Activated CD4-positive, alpha-beta memory T cell treated with anti-CD3 and anti-CD28 coated beads for 36 hours (primary cell): ENCODE data around the gene CLMP. TPM values are rescaled to one million over a fixed set of nuclear protein-coding genes. Genes with fewer than 3 reads are reported as not detected.

Source experiments
- CTCF ChIA-PET: fragments of 350-600 bp; sonication (Branson Sonifier 250); formaldehyde crosslinking; loops from one replicate; lab custom pipeline; 2021; ENCODE audit warnings: antibody characterized with exemption, inconsistent platforms; lab: Charles Lee
- POLR2A ChIA-PET: fragments of 350-600 bp; sonication (Branson Sonifier 250); formaldehyde crosslinking; loops from one replicate; lab custom pipeline; 2021; ENCODE audit warnings: antibody characterized with exemption; lab: Charles Lee
- DNase-seq: peaks from one replicate; pipeline ENCODE4 v3.0.0-alpha.2; 2020
- H3K27ac Mint-ChIP-seq: one replicate; pipeline ENCODE4 v1.8.0; 2021; ENCODE audit warnings: mixed read lengths
- H3K27me3 Mint-ChIP-seq: one replicate; pipeline ENCODE4 v1.8.0; 2021; ENCODE audit warnings: mixed read lengths
- H3K36me3 Mint-ChIP-seq: one replicate; pipeline ENCODE4 v1.8.0; 2021; ENCODE audit warnings: mixed read lengths
- H3K4me1 Mint-ChIP-seq: one replicate; pipeline ENCODE4 v1.8.0; 2021; ENCODE audit warnings: low read depth, mixed read lengths
- H3K4me3 Mint-ChIP-seq: one replicate; pipeline ENCODE4 v1.8.0; 2021; ENCODE audit warnings: mild to moderate bottlenecking, mixed read lengths
- H3K9me3 Mint-ChIP-seq: one replicate; pipeline ENCODE4 v1.8.0; 2021; ENCODE audit warnings: mixed read lengths
- intact Hi-C: fragments of 100-400 bp; cut with micrococcal nuclease; formaldehyde crosslinking; loops from one replicate; pipeline ENCODE4 v1.15.1; 2023
- total RNA-seq, 2 experiments: library from RNA; stranded (reverse); gene quantifications; one replicate each; pipeline ENCODE4 v1.2.3, GENCODE V29; 2021

CLMP gene
- total RNA-seq, 2 experiments from 2014 or later = 0.31 to 0.44 TPM

GRCh38 chr11:123184531-123184930 is 10.5 kb downstream of the CLMP start:
- CTCF ChIA-PET = interaction anchor here (0.7 to 1.1 kb wide), 2 partner anchors 77 to 130 kb away, joined by 3 to 4 read pairs; no protein-coding TSS in a partner anchor
- no peak overlapping the region for H3K27ac Mint-ChIP-seq
- no peak for DNase-seq
- H3K36me3 Mint-ChIP-seq = no peaks in the 10 kb centered on the region
- no peaks in the 10 kb centered on the region for H3K9me3 Mint-ChIP-seq
- peaks cover 2% of the 10 kb centered on the region for H3K4me1 Mint-ChIP-seq
- H3K27me3 Mint-ChIP-seq = peaks cover 38% of the 10 kb centered on the region
- POLR2A ChIA-PET = interaction anchor here (0.6 kb wide), 1 partner anchor 113 kb away, joined by 4 read pairs; no protein-coding TSS in a partner anchor
- no peak overlapping the region for H3K4me3 Mint-ChIP-seq
- intact Hi-C loops = no loop called here

- Mint-ChIP-seq H3K36me3 (no peaks in the 10 kb centered on the region), H3K4me3 (no peak overlapping the region), H3K27ac (no peak overlapping the region), H3K9me3 (no peaks in the 10 kb centered on the region), H3K27me3 (peaks cover 35% of the 10 kb centered on the region), H3K4me1 (peaks cover 2% of the 10 kb centered on the region)
- intact Hi-C loops = no loop called here
- CTCF ChIA-PET = no interaction called here
- POLR2A ChIA-PET = no interaction called here
- peak; percentile 46 for DNase-seq
Measured at GRCh38 chr11:123183391-123184099, 11.5 kb downstream of the CLMP start.

- H3K27me3 Mint-ChIP-seq = peaks cover 20% of the 10 kb centered on the region
Measured at GRCh38 chr11:123181767-123182500, 13.1 kb downstream of the CLMP start.

GRCh38 chr11:123181075-123181474 is 14.0 kb downstream of the CLMP start:
- no peaks in the 10 kb centered on the region for H3K9me3 Mint-ChIP-seq
- H3K27me3 Mint-ChIP-seq = peaks cover 18% of the 10 kb centered on the region
- ChIA-PET POLR2A (no interaction called here), CTCF (interaction anchor here (3.2 kb wide), 1 partner anchor 66 kb away, joined by 9 read pairs; no protein-coding TSS in a partner anchor)
- H3K27ac Mint-ChIP-seq = no peak overlapping the region
- H3K4me3 Mint-ChIP-seq = no peak overlapping the region
- intact Hi-C loops = no loop called here
- no peaks in the 10 kb centered on the region for H3K36me3 Mint-ChIP-seq
- DNase-seq = no peak
- H3K4me1 Mint-ChIP-seq = no peaks in the 10 kb centered on the region

More at GRCh38 chr11:123181767-123182500, 13.1 kb downstream of the CLMP start:
- Mint-ChIP-seq H3K27ac (no peak overlapping the region), H3K9me3 (no peaks in the 10 kb centered on the region), H3K4me3 (no peak overlapping the region), H3K4me1 (no peaks in the 10 kb centered on the region), H3K36me3 (no peaks in the 10 kb centered on the region)
- ChIA-PET CTCF (interaction anchor here (3.2 kb wide), 1 partner anchor 65 kb away, joined by 9 read pairs; no protein-coding TSS in a partner anchor), POLR2A (interaction anchor here (0.8 kb wide), 1 partner anchor 9 kb away, joined by 3 read pairs; no protein-coding TSS in a partner anchor)
- intact Hi-C loops = no loop called here
- no peak for DNase-seq

GRCh38 chr11:123180574-123180973 is 14.5 kb downstream of the CLMP start:
- Mint-ChIP-seq H3K27me3 (peaks cover 15% of the 10 kb centered on the region), H3K4me1 (no peaks in the 10 kb centered on the region), H3K36me3 (no peaks in the 10 kb centered on the region), H3K4me3 (no peak overlapping the region), H3K9me3 (no peaks in the 10 kb centered on the region), H3K27ac (no peak overlapping the region)
- ChIA-PET POLR2A (no interaction called here), CTCF (interaction anchor here (0.6 to 3.2 kb wide), 2 partner anchors 67 to 1429 kb away, joined by 3 to 9 read pairs; no protein-coding TSS in a partner anchor)
- intact Hi-C loops = no loop called here
- DNase-seq = no peak

GRCh38 chr11:123180166-123180565 is 14.9 kb downstream of the CLMP start:
- H3K9me3 Mint-ChIP-seq = no peaks in the 10 kb centered on the region
- H3K4me1 Mint-ChIP-seq = no peaks in the 10 kb centered on the region
- peaks cover 14% of the 10 kb centered on the region for H3K27me3 Mint-ChIP-seq
- POLR2A ChIA-PET = no interaction called here
- H3K27ac Mint-ChIP-seq = no peak overlapping the region
- no peaks in the 10 kb centered on the region for H3K36me3 Mint-ChIP-seq
- no peak overlapping the region for H3K4me3 Mint-ChIP-seq
- CTCF ChIA-PET = interaction anchor here (0.6 to 3.2 kb wide), 3 partner anchors 55 to 1429 kb away, joined by 3 to 9 read pairs (median 3); no protein-coding TSS in a partner anchor
- intact Hi-C loops = no loop called here
- DNase-seq = no peak

- CTCF ChIA-PET = interaction anchor here (1.0 to 3.2 kb wide), 2 partner anchors 56 to 68 kb away, joined by 3 to 9 read pairs; no protein-coding TSS in a partner anchor
- Mint-ChIP-seq H3K4me3 (no peak overlapping the region), H3K27ac (no peak overlapping the region), H3K27me3 (peaks cover 8% of the 10 kb centered on the region), H3K9me3 (no peaks in the 10 kb centered on the region), H3K4me1 (no peaks in the 10 kb centered on the region), H3K36me3 (no peaks in the 10 kb centered on the region)
- DNase-seq = no peak
- POLR2A ChIA-PET = no interaction called here
- intact Hi-C loops = no loop called here
Measured at GRCh38 chr11:123179586-123179985, 15.5 kb downstream of the CLMP start.

GRCh38 chr11:123178186-123178585 is 16.9 kb downstream of the CLMP start:
- no peaks in the 10 kb centered on the region for H3K36me3 Mint-ChIP-seq
- H3K27me3 Mint-ChIP-seq = peaks cover 4% of the 10 kb centered on the region
- no peak overlapping the region for H3K4me3 Mint-ChIP-seq
- CTCF ChIA-PET = no interaction called here
- POLR2A ChIA-PET = no interaction called here
- intact Hi-C loops = no loop called here
- H3K27ac Mint-ChIP-seq = no peak overlapping the region
- no peaks in the 10 kb centered on the region for H3K4me1 Mint-ChIP-seq
- no peak for DNase-seq
- H3K9me3 Mint-ChIP-seq = no peaks in the 10 kb centered on the region

GRCh38 chr11:123176785-123177184 is 18.3 kb downstream of the CLMP start:
- H3K9me3 Mint-ChIP-seq = no peaks in the 10 kb centered on the region
- CTCF ChIA-PET = no interaction called here
- POLR2A ChIA-PET = no interaction called here
- no peak overlapping the region for H3K4me3 Mint-ChIP-seq
- H3K27ac Mint-ChIP-seq = no peak overlapping the region
- no peaks in the 10 kb centered on the region for H3K4me1 Mint-ChIP-seq
- peaks cover 1% of the 10 kb centered on the region for H3K27me3 Mint-ChIP-seq
- H3K36me3 Mint-ChIP-seq = no peaks in the 10 kb centered on the region
- intact Hi-C loops = no loop called here
- no peak for DNase-seq

GRCh38 chr11:123174196-123175183 is 20.6 kb downstream of the CLMP start:
- intact Hi-C loops = no loop called here
- POLR2A ChIA-PET = no interaction called here
- H3K4me3 Mint-ChIP-seq = no peak overlapping the region
- H3K9me3 Mint-ChIP-seq = no peaks in the 10 kb centered on the region
- no peak overlapping the region for H3K27ac Mint-ChIP-seq
- no peak for DNase-seq
- no peaks in the 10 kb centered on the region for H3K27me3 Mint-ChIP-seq
- no peaks in the 10 kb centered on the region for H3K4me1 Mint-ChIP-seq
- no peaks in the 10 kb centered on the region for H3K36me3 Mint-ChIP-seq
- CTCF ChIA-PET = interaction anchor here (1.2 to 1.5 kb wide), 2 partner anchors 73 kb away, joined by 4 to 6 read pairs; no protein-coding TSS in a partner anchor

- no peaks in the 10 kb centered on the region for H3K4me1 Mint-ChIP-seq
- no peak for DNase-seq
- intact Hi-C loops = no loop called here
- CTCF ChIA-PET = interaction anchor here (1.2 kb wide), 1 partner anchor 73 kb away, joined by 6 read pairs; no protein-coding TSS in a partner anchor
- H3K4me3 Mint-ChIP-seq = no peak overlapping the region
- POLR2A ChIA-PET = no interaction called here
- H3K36me3 Mint-ChIP-seq = no peaks in the 10 kb centered on the region
- no peaks in the 10 kb centered on the region for H3K9me3 Mint-ChIP-seq
- no peak overlapping the region for H3K27ac Mint-ChIP-seq
- H3K27me3 Mint-ChIP-seq = no peaks in the 10 kb centered on the region
Measured at GRCh38 chr11:123173856-123174186, 21.2 kb downstream of the CLMP start.
